DMS153 treated with DMSO at 0.1 percent for 48 hours (cell line): ENCODE results near the gene ABT1.
"Not testable (repeated sequence)": the region's sequence is repeated elsewhere in the genome, so short reads cannot be mapped to it uniquely, and the experiment has no call there.

Experiments used
- DNase-seq: peaks from one replicate; lab custom pipeline; 2025; ENCODE audit not compliant: unreplicated experiment; lab: John Stamatoyannopoulos, UW

ABT1 gene

DNA sequence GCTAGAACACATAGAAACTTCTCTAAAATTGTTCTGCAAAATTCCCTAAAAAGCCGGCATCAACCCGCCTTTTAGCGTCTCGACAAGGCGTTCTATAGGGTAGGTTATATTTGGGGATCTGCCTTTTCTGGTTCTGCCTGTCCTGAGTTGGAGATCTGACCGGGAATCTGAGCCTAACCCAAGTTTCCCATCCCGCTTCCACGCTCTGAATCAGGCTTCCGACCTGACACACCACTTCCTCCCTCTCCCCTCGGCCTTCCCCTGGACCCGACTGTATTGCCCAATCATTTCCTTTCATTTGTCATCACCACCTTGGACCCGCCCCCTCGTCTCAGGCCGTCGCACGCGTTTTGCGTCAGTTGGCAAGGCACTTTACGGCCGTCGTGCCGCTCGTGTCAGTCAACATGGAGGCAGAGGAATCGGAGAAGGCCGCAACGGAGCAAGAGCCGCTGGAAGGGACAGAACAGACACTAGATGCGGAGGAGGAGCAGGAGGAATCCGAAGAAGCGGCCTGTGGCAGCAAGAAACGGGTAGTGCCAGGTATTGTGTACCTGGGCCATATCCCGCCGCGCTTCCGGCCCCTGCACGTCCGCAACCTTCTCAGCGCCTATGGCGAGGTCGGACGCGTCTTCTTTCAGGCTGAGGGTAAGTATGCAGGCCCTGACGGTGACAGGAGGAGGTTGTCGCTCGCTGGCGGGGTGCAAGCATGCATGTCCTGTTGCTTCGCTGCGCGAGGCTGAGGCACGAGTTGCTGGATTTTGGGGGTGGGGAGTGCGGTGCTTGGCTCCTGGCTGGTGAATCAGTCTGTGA is at the start of gene ABT1:
Gene ABT1, plus strand, starts transcription at position 375 of the 810 bp plus-strand sequence. Its CDS starts 30 bp downstream, at position 405.
- peak; percentile 95 for DNase-seq

- not testable (repeated sequence) for DNase-seq
Observed at GRCh38 chr6:26547363-26547762, 49.4 kb upstream of the ABT1 start.

DNA sequence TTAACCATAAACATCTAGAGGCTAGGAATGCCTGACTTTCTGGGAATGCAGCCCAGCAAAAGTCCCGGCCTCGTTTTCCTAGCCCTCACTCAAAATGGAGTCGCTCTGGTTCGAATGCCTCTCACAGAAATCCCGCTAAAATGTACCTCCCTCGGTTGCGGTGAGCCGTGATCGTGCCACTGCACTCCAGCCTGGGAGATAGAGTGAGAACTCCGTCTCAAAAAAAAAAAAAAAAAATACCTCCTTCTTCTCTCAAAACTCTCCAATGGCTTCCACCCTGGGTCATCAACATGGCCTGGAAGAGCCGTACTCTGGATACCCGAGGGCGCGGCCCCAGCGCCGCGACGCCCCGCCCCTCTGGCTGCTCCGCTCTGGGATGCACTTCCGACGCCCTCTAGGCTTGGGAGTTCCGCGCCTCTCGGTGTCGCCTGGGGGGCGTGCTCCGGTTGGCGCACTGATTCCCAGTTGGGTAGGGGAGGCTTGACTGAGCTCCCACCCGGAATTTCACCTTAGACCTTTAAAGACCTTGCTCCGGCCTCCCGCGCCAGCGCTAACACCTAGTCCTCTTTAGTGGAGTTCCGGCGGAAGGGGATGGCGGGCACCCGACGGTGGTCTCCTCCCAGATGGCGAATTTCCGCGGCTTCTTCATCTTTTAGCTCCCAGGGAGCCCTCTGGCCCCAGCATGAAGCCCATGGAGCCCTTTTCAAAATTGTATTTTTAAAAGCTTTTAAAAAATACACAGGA is 46.3 kb upstream of the ABT1 start:
- DNase-seq: peak; percentile 75

DNA sequence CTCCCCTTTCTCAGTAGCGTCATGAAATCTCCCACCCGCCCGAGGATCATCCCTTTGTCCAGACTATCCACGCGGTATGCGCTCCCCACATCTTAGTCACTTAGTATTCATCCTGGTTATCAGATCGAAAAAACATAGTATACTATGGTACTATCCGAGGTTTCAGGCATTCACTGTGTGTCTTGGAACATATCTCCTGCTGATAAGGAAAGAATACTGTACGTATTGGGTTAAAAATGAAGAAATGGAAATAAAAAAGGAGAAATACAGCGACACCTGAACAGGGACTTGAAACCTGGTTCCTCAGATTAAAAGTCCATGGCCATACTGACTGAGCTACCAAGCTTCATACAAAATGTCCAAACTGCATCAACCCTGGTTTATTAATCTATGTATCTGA is 44.5 kb upstream of the ABT1 start:
- DNase-seq: no peak

GRCh38 chr6:26552640-26553188 is 44.0 kb upstream of the ABT1 start:
- DNase-seq: no peak

- DNase-seq: peak; percentile 63
Observed at GRCh38 chr6:26553264-26553634, 43.5 kb upstream of the ABT1 start.

DNA sequence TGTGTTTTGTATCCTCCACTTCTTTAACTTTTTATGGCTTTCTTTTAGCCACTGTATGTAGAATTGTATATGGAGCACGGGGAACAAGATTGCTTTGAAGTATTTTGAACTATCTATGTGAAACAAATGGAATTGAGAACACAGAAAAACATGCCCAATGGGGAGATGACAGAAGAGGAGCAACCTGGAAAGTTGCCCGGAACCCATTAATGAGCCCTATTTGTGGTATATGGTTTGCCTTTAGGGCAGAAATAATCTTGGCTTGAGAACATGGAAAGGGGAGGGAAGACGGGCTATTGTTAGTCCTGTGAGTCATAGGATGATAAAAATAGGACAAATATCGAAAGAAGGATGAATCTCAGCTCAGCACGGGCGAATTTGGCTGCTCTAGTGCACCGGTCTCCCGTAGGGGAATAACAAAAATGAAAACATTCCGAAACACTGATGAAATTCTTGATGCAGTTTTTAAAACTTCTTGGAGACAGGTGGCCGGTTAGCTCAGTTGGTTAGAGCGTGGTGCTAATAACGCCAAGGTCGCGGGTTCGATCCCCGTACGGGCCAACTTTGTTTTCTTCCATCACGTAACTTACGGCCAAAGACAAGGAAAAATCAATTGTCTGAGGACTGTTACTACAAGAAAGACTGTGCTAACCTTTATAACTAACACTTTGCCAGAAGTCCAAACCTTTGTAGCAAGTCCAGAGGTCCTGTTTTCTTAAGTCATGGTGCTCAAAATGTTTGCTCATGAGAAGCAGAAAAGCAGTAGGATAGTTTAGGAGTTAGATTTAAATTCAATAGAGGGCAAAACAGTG is 42.9 kb upstream of the ABT1 start:
- DNase-seq: peak; percentile 60

- DNase-seq: no peak
Observed at GRCh38 chr6:26554447-26554696, 42.4 kb upstream of the ABT1 start.

DNA sequence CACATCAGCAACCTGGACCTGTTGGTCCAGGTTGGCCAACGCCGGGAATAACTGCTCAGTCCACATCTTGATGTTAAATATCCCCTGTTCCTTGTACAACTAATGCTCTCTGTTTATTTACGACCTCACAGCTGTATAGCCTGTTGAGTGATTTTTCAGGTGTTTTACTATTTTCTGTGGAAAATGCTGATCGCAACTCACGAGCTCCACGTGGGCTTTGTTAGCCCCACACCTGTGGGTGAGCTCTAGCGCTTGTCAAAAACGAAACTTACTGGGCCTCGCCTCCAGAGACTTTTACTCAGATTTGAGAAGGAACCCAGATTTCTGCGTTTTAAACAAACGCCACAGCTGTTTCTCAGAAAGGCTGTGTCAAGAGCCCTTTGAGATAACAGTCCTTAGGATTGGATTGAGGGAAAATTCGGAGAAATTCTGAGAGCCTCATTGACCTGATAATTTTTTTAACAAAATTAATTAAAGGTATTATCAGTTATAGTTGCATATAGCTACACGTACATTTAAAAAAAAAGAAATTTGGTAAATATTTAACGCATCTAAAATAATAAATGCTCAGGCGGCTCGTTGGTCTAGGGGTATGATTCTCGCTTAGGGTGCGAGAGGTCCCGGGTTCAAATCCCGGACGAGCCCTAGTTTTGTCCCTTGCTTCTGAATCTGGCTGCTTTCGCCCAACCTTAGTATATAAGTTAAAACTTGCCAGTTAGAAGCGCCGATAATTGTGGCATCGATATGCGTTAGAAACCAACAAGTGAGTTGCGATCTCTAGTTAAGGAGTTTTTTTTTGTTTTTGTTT is 41.9 kb upstream of the ABT1 start:
- DNase-seq: no peak

DNA sequence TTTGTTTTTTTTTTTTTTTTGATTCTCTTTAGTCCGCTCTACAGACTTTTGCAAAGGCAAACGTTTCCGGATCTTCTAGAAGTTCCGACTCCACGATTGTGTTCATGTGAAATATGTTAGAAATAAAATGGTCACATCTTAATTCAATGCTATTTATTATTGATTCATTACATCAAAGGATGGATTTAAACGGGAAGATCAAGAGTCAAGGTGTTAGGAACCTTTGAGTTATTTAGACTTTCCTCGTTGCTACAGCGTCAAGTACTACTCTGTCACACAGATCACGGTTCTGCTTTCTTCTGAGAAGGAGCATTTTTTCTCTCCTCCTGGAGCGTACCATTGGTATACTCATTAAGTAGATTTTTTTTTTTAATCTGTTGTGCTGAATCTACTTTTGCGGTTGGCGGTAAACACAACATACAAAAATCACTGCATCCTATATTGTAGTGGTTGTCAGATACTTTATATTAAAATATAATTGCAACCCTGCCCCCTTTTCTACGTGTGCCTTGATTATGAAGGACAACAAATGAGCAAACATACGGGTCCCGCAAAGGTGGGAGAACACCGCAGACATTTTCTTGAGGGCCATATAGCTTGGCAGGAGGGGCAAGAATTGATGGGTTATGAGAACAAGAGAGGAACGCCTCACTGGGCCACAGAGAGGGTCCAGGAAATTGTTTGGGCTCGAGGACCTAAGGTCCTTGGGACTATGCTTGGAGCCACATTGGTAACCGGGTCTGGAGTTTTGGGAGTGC is 41.1 kb upstream of the ABT1 start:
- no peak for DNase-seq

DNA sequence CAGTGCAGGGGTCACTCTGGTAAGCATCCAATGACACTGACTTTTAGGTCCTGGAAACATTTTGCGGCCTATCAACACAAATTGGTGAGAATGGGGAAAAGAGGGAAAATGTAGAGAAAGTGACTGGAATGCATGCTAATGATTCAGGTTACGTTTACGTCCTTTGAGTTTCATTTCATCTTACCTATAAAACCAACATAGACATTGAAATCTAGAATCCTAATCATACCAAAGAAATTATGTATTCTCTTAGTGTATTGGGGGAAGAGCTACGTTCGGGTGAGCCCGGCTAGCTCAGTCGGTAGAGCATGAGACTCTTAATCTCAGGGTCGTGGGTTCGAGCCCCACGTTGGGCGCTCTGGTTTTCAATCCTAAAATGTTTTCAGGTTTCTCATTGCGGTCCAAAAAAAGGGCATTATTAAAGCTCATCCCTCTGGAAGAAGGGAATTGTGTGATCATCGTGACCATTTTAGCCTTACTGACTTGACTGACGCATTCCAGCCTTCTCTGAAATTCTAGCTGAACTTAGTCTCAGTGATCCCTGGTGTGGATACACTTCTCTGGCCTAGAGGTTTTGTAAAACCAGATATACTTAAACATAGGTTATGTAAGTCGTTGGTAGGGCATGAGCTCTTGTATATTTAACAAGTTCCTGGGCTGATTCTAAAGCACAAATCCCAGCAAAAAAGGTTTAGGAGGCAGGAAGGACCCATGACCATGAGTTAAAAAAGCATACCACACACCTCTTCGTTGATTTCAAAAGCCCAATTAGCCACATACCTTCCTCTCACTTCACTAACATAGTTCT is 40.3 kb upstream of the ABT1 start:
- DNase-seq: peak; percentile 54

DNA sequence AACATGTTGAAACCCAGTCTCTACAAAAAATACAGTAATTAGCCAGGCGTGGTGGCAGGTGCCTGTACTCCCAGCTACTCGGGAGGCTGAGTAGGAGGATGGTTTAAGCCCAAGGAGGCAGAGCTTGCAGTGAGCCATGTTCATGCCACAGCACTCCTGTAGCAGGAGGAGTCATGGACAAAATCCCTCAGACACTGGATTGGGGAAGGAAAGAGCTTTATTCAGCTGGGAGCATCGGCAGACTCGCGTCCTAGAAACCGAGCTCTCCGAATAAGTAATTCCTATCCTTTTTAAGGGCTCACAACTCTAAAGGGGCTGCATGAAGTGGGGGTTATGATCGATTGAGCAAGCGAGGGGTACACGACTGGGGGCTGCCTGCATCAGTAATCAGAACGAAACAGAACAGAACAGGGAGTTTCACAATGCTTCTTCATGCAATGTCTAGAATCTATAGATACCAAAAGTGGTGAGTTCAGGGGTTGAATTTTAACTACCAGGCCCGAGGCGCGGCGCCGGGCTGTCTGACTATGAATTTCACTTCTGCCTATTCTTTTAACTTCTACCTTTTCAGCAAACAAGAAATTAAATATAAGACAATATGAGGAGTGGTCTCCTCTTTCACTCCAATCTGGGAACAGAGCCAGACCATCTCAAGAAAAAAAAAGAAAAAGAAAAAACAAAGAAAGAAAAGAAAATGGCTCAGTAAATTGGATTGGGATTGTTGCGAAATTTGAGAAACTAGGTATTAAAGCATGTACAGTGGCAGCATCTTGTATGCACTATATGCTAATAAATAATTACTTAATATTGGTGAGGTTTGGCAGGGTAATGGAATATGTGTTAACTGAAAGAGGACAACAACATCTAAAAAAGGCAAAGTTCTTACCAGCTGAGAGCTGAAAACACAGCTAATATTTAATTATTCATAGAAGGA is 35.0 kb upstream of the ABT1 start:
- DNase-seq: no peak

- no peak for DNase-seq
Observed at GRCh38 chr6:26563488-26563887, 33.3 kb upstream of the ABT1 start.

- DNase-seq: peak; percentile 79
Observed at GRCh38 chr6:26568601-26569432, 27.9 kb upstream of the ABT1 start.

GRCh38 chr6:26569433-26569764 is 27.4 kb upstream of the ABT1 start:
- no peak for DNase-seq

- no peak for DNase-seq
Observed at GRCh38 chr6:26570027-26570809, 26.5 kb upstream of the ABT1 start.
